Skin of body (tissue), 2 donors: ENCODE data around the gene ARSK. TPM values are rescaled to one million over a fixed set of nuclear protein-coding genes. Genes with fewer than 3 reads are reported as not detected.

Source experiments
- DNase-seq: peaks from one replicate; lab custom pipeline; 2025; lab: John Stamatoyannopoulos, UW
- total RNA-seq: library from RNA; depleted of rRNA; stranded (reverse); fragments of >200 nt; gene quantifications from one replicate; pipeline ENCODE4 v1.2.3, GENCODE V29; 2014

Gene ARSK, protein sequence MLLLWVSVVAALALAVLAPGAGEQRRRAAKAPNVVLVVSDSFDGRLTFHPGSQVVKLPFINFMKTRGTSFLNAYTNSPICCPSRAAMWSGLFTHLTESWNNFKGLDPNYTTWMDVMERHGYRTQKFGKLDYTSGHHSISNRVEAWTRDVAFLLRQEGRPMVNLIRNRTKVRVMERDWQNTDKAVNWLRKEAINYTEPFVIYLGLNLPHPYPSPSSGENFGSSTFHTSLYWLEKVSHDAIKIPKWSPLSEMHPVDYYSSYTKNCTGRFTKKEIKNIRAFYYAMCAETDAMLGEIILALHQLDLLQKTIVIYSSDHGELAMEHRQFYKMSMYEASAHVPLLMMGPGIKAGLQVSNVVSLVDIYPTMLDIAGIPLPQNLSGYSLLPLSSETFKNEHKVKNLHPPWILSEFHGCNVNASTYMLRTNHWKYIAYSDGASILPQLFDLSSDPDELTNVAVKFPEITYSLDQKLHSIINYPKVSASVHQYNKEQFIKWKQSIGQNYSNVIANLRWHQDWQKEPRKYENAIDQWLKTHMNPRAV
- 7.2 TPM for total RNA-seq

DNA sequence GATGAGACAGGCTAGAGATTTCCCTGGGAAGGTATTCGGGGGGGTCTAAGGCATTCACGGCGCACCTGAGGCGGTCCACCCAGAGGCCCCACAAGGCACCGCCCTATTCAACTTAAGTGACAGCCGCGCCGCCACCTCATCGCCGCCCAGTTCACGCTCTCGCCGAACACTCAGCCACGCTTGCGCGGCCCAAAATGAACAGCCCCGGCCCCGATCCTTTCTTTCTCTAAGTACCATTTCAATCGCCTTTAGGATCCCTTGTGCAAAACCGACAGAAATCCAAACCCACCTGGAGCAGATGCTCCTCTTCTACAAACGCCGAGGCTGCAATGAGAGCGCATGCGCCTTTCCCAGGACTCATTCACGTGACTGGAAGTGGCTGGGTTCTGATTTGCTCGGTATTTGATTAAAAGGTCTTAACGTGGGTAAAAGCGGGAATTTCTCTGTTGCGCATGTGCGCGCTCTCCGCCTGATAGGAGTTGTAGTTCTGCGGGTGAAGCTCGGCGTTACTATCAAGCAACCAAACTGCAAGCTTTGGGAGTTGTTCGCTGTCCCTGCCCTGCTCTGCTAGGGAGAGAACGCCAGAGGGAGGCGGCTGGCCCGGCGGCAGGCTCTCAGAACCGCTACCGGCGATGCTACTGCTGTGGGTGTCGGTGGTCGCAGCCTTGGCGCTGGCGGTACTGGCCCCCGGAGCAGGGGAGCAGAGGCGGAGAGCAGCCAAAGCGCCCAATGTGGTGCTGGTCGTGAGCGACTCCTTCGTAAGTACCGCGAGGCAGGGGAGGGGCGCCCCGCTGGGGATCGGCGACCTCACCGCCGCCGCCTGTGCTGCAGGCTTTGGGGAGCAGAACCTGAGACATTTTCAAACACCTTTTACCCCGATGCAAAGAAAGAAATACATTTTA lies at the start of gene ARSK, which contains the start of gene SKIC3:
TSS of gene ARSK (plus strand) at position 455 of the 902 bp plus-strand sequence. CDS start at position 633, 178 bp downstream.
TSS of gene SKIC3 (minus strand) at position 331 of the 902 bp plus-strand sequence. CDS start 7,827 bp downstream, outside the sequence.
- DNase-seq: peak; percentile 98

- DNase-seq: no peak
Measured at GRCh38 chr5:95508550-95508949, 46.4 kb upstream of the ARSK start.

DNA sequence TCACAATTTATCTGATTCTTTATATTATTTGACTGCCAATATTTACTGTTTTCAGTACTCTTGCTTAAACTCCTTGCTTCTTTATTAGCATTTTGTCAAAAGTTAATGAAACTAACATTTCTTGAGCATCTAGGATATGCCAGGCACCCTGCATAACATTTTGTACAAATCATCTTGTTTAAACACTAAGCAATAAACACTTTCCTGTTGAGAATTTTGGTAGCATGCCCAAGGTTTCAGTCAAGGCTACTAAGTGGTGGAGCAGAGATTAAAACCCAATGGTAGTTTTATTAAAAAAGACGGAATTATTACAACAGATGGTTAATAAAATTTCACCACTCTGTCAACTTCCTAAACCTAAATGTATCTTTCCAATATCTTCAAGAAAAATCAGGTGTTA lies 43.3 kb upstream of the ARSK start:
- DNase-seq: no peak

DNA sequence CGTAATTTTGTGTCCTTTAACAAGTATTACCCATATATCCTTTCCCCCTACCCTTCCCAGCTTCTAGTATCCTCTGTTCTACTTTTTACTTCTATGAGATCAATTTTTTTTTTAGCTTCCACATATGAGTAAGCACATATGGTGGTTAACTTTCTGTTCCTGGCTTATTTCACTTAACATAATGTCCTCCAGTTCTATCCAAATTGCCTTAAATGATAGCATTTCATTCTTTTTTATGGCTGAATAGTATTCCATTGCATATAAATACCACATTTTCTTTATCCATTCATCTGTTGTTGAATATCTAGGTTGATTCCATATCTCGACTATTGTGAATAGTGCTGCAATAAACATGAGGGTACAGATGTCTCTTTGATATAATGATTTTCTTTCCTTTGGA lies 36.5 kb upstream of the ARSK start:
- DNase-seq: no peak

- no peak for DNase-seq
Measured at GRCh38 chr5:95519151-95519550, 35.8 kb upstream of the ARSK start.

GRCh38 chr5:95519681-95520080 lies 35.2 kb upstream of the ARSK start:
- no peak for DNase-seq

- no peak for DNase-seq
Measured at GRCh38 chr5:95520206-95520605, 34.7 kb upstream of the ARSK start.

DNA sequence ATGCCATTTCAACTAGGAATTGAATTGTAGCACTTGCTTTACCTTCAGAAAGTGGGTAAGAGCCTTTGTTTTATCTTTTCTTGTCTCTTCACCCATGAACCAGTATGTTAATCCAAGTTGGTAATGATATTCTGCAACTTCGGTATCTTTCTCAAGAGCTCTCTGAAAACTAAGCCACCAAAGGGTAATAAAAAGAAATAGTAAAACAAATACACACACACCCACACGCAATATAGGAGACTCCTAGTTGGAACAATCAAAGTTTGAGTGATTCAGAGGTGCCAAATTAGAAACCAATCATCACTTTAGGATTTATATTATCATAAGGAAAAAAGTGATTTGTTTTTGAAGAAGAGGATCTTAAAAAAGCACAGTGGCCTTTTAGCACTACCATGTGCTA lies 30.5 kb upstream of the ARSK start:
- no peak for DNase-seq

DNA sequence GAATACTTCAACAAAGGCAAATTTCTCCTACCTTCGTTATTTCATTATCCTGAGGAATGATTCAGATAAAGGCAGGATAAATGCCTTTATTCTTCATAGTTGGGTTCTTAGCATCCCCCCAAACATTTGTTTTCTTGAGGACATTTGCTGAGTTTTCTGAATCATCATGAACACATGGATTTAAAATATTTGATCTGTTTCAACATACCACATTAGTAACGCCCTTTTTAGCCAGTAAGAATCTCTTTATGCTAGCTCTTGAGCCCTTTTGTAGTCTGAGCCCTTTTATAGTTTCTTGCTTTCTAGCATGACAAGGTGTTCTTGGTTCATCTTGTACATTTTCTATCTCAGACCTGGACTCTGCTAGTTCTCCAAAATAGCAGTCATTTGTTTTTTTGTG lies 28.0 kb upstream of the ARSK start:
- no peak for DNase-seq

DNA sequence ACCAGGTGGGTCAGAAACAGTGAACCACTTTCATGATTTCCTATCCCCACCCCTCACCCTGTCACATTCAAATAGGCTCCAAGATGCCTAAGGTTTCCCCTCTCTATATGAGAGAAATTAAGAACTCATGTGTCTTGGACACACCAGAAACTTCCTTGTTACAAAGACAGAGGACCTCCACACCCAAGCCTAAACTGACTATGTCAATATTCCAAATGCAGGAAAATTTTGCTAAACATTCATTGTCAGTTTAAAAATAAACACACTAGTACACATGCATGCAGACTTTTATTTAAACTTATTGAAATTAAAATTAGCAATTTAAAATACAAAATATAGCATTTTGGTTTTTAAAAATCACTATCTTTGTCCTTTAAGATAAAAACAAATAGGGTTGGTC lies 26.3 kb upstream of the ARSK start:
- DNase-seq: no peak

- DNase-seq: no peak
Measured at GRCh38 chr5:95530416-95530815, 24.5 kb upstream of the ARSK start.

GRCh38 chr5:95531491-95531890 lies 23.4 kb upstream of the ARSK start:
- no peak for DNase-seq

DNA sequence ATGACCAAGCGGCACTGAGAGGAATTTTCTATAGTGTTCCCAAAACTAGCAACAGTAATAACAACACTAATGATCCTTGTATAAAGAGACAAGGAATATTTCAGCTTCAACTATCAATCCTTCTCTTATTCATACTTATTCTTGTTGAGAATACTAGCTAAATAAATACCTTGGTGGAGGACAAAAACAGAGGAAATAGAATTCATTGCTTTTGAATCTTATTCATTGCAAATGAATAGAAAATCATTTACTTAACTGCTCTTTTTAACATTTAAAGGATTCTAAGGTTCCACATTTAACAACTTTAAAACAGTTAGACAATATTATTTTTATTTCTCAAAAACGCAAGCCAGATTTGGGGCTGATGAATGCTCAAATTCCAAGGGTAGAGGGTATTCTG lies 22.5 kb upstream of the ARSK start:
- no peak for DNase-seq

DNA sequence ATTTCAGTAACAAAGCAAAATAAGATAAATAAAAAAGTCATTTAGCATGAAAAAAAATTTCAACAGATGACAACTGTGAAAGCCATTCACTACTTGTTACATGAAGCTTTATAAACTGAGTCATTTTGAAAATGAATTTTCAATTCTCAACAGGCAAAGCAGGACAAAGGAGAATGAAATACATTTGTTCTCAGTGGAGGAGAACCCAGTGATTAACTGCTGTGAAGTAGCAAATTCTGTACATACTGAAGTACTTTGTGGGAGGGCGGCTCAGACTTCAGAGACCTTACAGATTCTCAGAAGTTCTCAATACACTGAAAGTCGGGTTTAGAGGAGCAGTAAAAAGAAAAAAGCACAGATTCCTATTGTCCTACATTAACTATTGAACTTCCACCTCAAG lies 21.8 kb upstream of the ARSK start:
- no peak for DNase-seq

GRCh38 chr5:95533761-95534160 lies 21.1 kb upstream of the ARSK start:
- no peak for DNase-seq

DNA sequence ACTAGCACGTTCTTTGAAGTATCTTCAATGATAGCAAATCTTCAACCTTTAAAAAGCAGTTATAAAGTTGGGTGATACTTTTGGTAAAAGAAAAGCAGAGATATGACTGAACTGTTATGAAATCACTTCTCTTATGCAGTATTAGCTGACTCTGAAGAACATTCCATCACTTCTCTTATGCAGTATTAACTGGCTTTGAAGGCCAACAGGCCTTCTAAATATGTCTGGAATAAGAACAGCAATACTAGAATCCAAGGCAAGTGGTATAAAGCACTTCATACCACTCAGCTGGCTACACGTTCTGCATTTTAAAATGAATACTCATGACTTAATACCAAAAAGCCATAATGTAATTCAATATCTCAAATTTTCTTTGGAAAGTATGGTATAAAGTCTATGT lies 17.4 kb upstream of the ARSK start:
- no peak for DNase-seq

- no peak for DNase-seq
Measured at GRCh38 chr5:95543017-95543705, 11.7 kb upstream of the ARSK start.

DNA sequence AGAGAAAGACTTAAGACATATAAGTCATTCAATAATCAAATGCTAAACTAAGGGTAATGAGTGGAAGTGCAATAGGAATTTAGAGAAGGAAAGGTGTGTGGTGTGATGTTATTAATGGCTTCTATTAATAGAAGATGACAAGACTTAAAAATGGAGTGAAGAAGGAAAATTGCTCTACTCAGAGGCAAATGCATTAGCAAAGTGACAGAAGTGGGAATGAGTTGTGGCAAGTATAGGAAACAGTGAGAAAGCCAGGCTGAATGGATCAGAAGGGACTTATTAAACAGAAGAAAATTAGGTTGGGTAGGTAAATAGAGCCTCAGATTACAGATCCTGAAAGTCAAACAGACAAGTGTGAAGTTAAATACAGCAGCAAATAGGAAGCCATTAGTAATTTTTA lies 5.9 kb upstream of the ARSK start:
- DNase-seq: no peak

DNA sequence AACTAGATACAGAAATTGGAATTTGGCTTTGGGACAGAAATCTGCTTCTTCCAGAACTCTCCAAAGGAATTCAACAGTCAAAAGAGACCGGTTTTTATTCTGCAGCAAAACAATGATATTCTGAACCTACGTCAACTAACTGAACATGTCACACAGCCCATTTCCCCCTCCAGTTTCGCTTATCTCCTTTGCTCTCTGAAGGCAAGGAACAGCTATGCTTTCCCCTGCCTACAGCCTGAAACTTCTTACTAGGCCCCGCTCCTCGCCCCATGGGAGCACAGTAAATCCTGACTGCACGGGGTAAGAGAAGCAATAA lies 612 bp upstream of the ARSK start:
- peak; percentile 35 for DNase-seq

GRCh38 chr5:95555553-95555952 lies 652 bp downstream of the ARSK start:
- DNase-seq: no peak

DNA sequence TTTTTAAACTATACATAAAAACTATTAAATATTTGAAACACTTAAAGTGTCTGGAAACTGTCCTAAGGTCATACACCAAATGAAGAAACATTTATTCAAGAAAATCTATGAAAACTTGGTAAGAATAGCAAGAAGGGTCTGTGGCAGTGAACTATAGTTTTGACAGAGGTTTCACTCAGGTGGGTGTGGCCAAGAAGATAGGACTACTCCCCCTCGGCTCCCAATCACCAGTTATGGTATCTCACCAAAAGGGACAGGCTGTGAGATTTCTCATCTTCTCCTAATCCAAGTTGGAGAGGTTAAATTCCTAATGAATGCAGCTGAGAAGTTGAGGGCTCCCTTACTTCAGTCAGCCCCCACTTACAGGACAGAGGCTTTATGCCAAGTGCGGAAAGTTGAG lies 2.9 kb downstream of the ARSK start:
- no peak for DNase-seq

- DNase-seq: no peak
Measured at GRCh38 chr5:95562282-95562681, 7.4 kb downstream of the ARSK start.
